ENCODE data around the gene MRPL43.
A peak's percentile ranks its signal among the peaks of the same experiment; 100 is the strongest.

Gene MRPL43

GRCh38 chr10:101007099-101007711, 19.9 kb upstream of the MRPL43 start:
- no peak overlapping the region for H3K9ac ChIP-seq (ENCODE audit: insufficient read length, low read depth)
- H3K27me3 ChIP-seq (ENCODE audit: insufficient read depth, insufficient read length), result no peaks in the 10 kb centered on the region
- peaks cover 6% of the 10 kb centered on the region for H3K4me1 ChIP-seq (ENCODE audit: insufficient read depth, insufficient read length)
- H3K36me3 ChIP-seq (ENCODE audit: insufficient read depth, insufficient read length, low read length), result peaks cover 51% of the 10 kb centered on the region
- no peaks in the 10 kb centered on the region for H3K9me3 ChIP-seq (ENCODE audit: insufficient read depth, low read length)
- H3K4me3 ChIP-seq (ENCODE audit: insufficient read length, low read depth), result no peak overlapping the region
- no peak for DNase-seq (ENCODE audit: low read depth, low spot score)
- TF ChIP-seq YY1 (IDR thresholded peaks at IDR 0.05; ENCODE audit: insufficient read depth, insufficient read length) (no peak), ZNF274 (IDR thresholded peaks at IDR 0.05; ENCODE audit: low read depth, low read length) (no peak), SUZ12 (IDR thresholded peaks at IDR 0.05; ENCODE audit: extremely low read depth, insufficient read depth, insufficient read length) (no peak)

- Histone ChIP-seq H3K4me1 (ENCODE audit: insufficient read depth, insufficient read length) (peaks cover 3% of the 10 kb centered on the region), H3K4me3 (ENCODE audit: insufficient read length, low read depth) (no peak overlapping the region), H3K36me3 (ENCODE audit: insufficient read depth, insufficient read length, low read length) (peaks cover 55% of the 10 kb centered on the region), H3K27me3 (ENCODE audit: insufficient read depth, insufficient read length) (no peaks in the 10 kb centered on the region), H3K9me3 (ENCODE audit: insufficient read depth, low read length) (no peaks in the 10 kb centered on the region), H3K9ac (ENCODE audit: insufficient read length, low read depth) (no peak overlapping the region)
- TF ChIP-seq ZNF274 (IDR thresholded peaks at IDR 0.05; ENCODE audit: low read depth, low read length) (no peak), SUZ12 (IDR thresholded peaks at IDR 0.05; ENCODE audit: extremely low read depth, insufficient read depth, insufficient read length) (no peak), YY1 (IDR thresholded peaks at IDR 0.05; ENCODE audit: insufficient read depth, insufficient read length) (no peak)
- DNase-seq (ENCODE audit: low read depth, low spot score), result no peak
Observed at GRCh38 chr10:101006593-101007098, 19.3 kb upstream of the MRPL43 start.

- no peak for DNase-seq (ENCODE audit: low read depth, low spot score)
- Histone ChIP-seq H3K4me1 (ENCODE audit: insufficient read depth, insufficient read length) (peaks cover 6% of the 10 kb centered on the region), H3K27me3 (ENCODE audit: insufficient read depth, insufficient read length) (no peaks in the 10 kb centered on the region), H3K36me3 (ENCODE audit: insufficient read depth, insufficient read length, low read length) (peaks cover 58% of the 10 kb centered on the region), H3K9ac (ENCODE audit: insufficient read length, low read depth) (no peak overlapping the region), H3K4me3 (ENCODE audit: insufficient read length, low read depth) (no peak overlapping the region), H3K9me3 (ENCODE audit: insufficient read depth, low read length) (no peaks in the 10 kb centered on the region)
- TF ChIP-seq SUZ12 (IDR thresholded peaks at IDR 0.05; ENCODE audit: extremely low read depth, insufficient read depth, insufficient read length) (no peak), ZNF274 (IDR thresholded peaks at IDR 0.05; ENCODE audit: low read depth, low read length) (no peak), YY1 (IDR thresholded peaks at IDR 0.05; ENCODE audit: insufficient read depth, insufficient read length) (no peak)
Observed at GRCh38 chr10:101005869-101006567, 18.7 kb upstream of the MRPL43 start.

- Histone ChIP-seq H3K4me1 (ENCODE audit: insufficient read depth, insufficient read length) (peaks cover 9% of the 10 kb centered on the region), H3K27me3 (ENCODE audit: insufficient read depth, insufficient read length) (no peaks in the 10 kb centered on the region), H3K9me3 (ENCODE audit: insufficient read depth, low read length) (no peaks in the 10 kb centered on the region), H3K36me3 (ENCODE audit: insufficient read depth, insufficient read length, low read length) (peaks cover 61% of the 10 kb centered on the region), H3K9ac (ENCODE audit: insufficient read length, low read depth) (no peak overlapping the region), H3K4me3 (ENCODE audit: insufficient read length, low read depth) (no peak overlapping the region)
- DNase-seq (ENCODE audit: low read depth, low spot score), result no peak
- TF ChIP-seq YY1 (IDR thresholded peaks at IDR 0.05; ENCODE audit: insufficient read depth, insufficient read length) (no peak), SUZ12 (IDR thresholded peaks at IDR 0.05; ENCODE audit: extremely low read depth, insufficient read depth, insufficient read length) (no peak), ZNF274 (IDR thresholded peaks at IDR 0.05; ENCODE audit: low read depth, low read length) (no peak)
Observed at GRCh38 chr10:101005361-101005760, 18.1 kb upstream of the MRPL43 start.

- Histone ChIP-seq H3K36me3 (ENCODE audit: insufficient read depth, insufficient read length, low read length) (peaks cover 61% of the 10 kb centered on the region), H3K9me3 (ENCODE audit: insufficient read depth, low read length) (no peaks in the 10 kb centered on the region), H3K4me1 (ENCODE audit: insufficient read depth, insufficient read length) (peaks cover 8% of the 10 kb centered on the region), H3K4me3 (ENCODE audit: insufficient read length, low read depth) (no peak overlapping the region), H3K9ac (ENCODE audit: insufficient read length, low read depth) (no peak overlapping the region), H3K27me3 (ENCODE audit: insufficient read depth, insufficient read length) (no peaks in the 10 kb centered on the region)
- DNase-seq (ENCODE audit: low read depth, low spot score), result no peak
- TF ChIP-seq ZNF274 (IDR thresholded peaks at IDR 0.05; ENCODE audit: low read depth, low read length), result no peak
- TF ChIP-seq YY1 (IDR thresholded peaks at IDR 0.05; ENCODE audit: insufficient read depth, insufficient read length), result no peak
- no peak for TF ChIP-seq SUZ12 (IDR thresholded peaks at IDR 0.05; ENCODE audit: extremely low read depth, insufficient read depth, insufficient read length)
Observed at GRCh38 chr10:101003639-101004206, 16.4 kb upstream of the MRPL43 start.

GRCh38 chr10:101002456-101002855, 15.2 kb upstream of the MRPL43 start:
- H3K9ac ChIP-seq (ENCODE audit: insufficient read length, low read depth), result no peak overlapping the region
- H3K9me3 ChIP-seq (ENCODE audit: insufficient read depth, low read length), result no peaks in the 10 kb centered on the region
- H3K27me3 ChIP-seq (ENCODE audit: insufficient read depth, insufficient read length), result no peaks in the 10 kb centered on the region
- TF ChIP-seq SUZ12 (IDR thresholded peaks at IDR 0.05; ENCODE audit: extremely low read depth, insufficient read depth, insufficient read length), result no peak
- DNase-seq (ENCODE audit: low read depth, low spot score), result no peak
- H3K4me1 ChIP-seq (ENCODE audit: insufficient read depth, insufficient read length), result peaks cover 5% of the 10 kb centered on the region
- H3K36me3 ChIP-seq (ENCODE audit: insufficient read depth, insufficient read length, low read length), result peaks cover 61% of the 10 kb centered on the region
- no peak overlapping the region for H3K4me3 ChIP-seq (ENCODE audit: insufficient read length, low read depth)

GRCh38 chr10:101001659-101002035, 14.3 kb upstream of the MRPL43 start:
- H3K36me3 ChIP-seq (ENCODE audit: insufficient read depth, insufficient read length, low read length), result peaks cover 53% of the 10 kb centered on the region
- H3K9ac ChIP-seq (ENCODE audit: insufficient read length, low read depth), result peak overlapping the region; percentile 17
- no peaks in the 10 kb centered on the region for H3K9me3 ChIP-seq (ENCODE audit: insufficient read depth, low read length)
- peaks cover 6% of the 10 kb centered on the region for H3K4me1 ChIP-seq (ENCODE audit: insufficient read depth, insufficient read length)
- no peaks in the 10 kb centered on the region for H3K27me3 ChIP-seq (ENCODE audit: insufficient read depth, insufficient read length)
- H3K4me3 ChIP-seq (ENCODE audit: insufficient read length, low read depth), result peak overlapping the region; percentile 6
- TF ChIP-seq SUZ12 (IDR thresholded peaks at IDR 0.05; ENCODE audit: extremely low read depth, insufficient read depth, insufficient read length) (no peak), ZNF274 (IDR thresholded peaks at IDR 0.05; ENCODE audit: low read depth, low read length) (no peak), YY1 (IDR thresholded peaks at IDR 0.05; ENCODE audit: insufficient read depth, insufficient read length) (no peak)
- no peak for DNase-seq (ENCODE audit: low read depth, low spot score)
